HEK293 (cell line): ENCODE data around the gene PRAC2.

Experiments
- CTCF ChIP-seq: fragments of 450-650 bp; formaldehyde crosslinking; IDR thresholded peaks from 2 replicates; pipeline ENCODE4 v1.5.1; 2016; ENCODE audit warnings: missing biosample characterization, missing genetic modification characterization
- GLI4 ChIP-seq: fragments of 450-650 bp; formaldehyde crosslinking; IDR thresholded peaks from 2 replicates; pipeline ENCODE4 v1.5.1; 2016; ENCODE audit warnings: missing biosample characterization, missing genetic modification characterization
- PBX3 ChIP-seq: sonication (generic); formaldehyde crosslinking; IDR thresholded peaks from 2 replicates; pipeline ENCODE4 v1.8.1; 2022; ENCODE audit warnings: mild to moderate bottlenecking, moderate library complexity, missing genetic modification reagents
- ZBTB7A ChIP-seq: fragments of 450-650 bp; formaldehyde crosslinking; IDR thresholded peaks from 2 replicates; pipeline ENCODE4 v1.5.1; 2016; ENCODE audit warnings: low read depth, missing biosample characterization, missing genetic modification characterization
- ZFP37 ChIP-seq: fragments of 450-650 bp; formaldehyde crosslinking; IDR thresholded peaks from 2 replicates; pipeline ENCODE4 v1.5.1; 2016; ENCODE audit warnings: missing biosample characterization, missing genetic modification characterization
- ZNF175 ChIP-seq: fragments of 450-650 bp; formaldehyde crosslinking; IDR thresholded peaks from 2 replicates; pipeline ENCODE4 v1.5.1; 2016; ENCODE audit warnings: missing biosample characterization, missing genetic modification characterization

DNA sequence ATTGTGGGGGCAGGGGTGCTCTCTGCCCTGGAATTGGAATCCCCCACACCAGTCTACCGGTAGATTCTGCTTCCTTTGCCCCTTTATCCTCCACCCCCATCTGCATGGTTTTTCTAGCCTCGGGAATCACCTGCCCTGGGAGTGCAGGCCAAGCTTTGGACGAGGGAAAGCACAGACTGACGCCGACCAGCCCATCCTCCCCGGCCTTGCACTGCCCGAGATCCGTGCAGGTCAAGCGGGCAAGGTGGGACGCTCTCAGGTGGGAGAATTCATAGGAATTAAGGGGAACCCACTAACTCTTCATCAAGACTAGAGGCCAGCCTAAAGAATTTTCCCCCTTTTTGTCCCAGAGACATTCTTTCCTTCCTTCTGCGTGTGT lies 15.4 kb downstream of the PRAC2 start:
- TF ChIP-seq CTCF (no peak), GLI4 (tag by site-specific recombination) (no peak), ZBTB7A (tag by site-specific recombination) (no peak), ZFP37 (tag by site-specific recombination) (no peak), PBX3 (CRISPR knock-in tag) (no peak), ZNF175 (tag by site-specific recombination) (no peak)
